ENCODE measurements around the gene WDFY4.

The WDFY4 gene

GRCh38 chr10:48729941-48730457, 45.3 kb downstream of the WDFY4 start:
- 56% methylated on average over 3 of the region's 3 CpGs for WGBS

GRCh38 chr10:48731141-48731540, 46.5 kb downstream of the WDFY4 start:
- 75% methylated on average over 10 of the region's 10 CpGs for WGBS
- Histone ChIP-seq H3K4ac (ENCODE audit: low read depth in 1 of 2, low read length in 2 of 2) (no peak overlapping the region), H3K9ac (ENCODE audit: low read length) (no peak overlapping the region)

More at GRCh38 chr10:48729941-48730457, 45.3 kb downstream of the WDFY4 start:
- Histone ChIP-seq H3K9ac (ENCODE audit: low read length) (no peak overlapping the region), H2BK12ac (ENCODE audit: low read length in 2 of 2) (no peak overlapping the region), H2AFZ (ENCODE audit: low read depth, low read length) (no peak overlapping the region), H3K4me2 (ENCODE audit: low read length, poor library complexity, severe bottlenecking) (no peak overlapping the region), H3K79me1 (replicated peaks; ENCODE audit: low read length, poor library complexity, severe bottlenecking) (no peaks in the 10 kb centered on the region), H3K4me1 (ENCODE audit: control insufficient read depth, insufficient read depth, low read depth, low read length) (no peaks in the 10 kb centered on the region), H4K8ac (ENCODE audit: low read length) (no peak overlapping the region), H3K18ac (ENCODE audit: low read depth in 1 of 2, low read length in 2 of 2) (no peak overlapping the region), H3K4me3 (ENCODE audit: insufficient read depth in 1 of 2, low read depth in 1 of 2, low read length in 2 of 2) (no peak overlapping the region), H4K91ac (ENCODE audit: low read length) (no peak overlapping the region), H3K27me3 (ENCODE audit: control insufficient read depth in 1 of 2, insufficient read depth in 1 of 2, low read length in 2 of 2) (peaks cover 21 to 60% of the 10 kb centered on the region in 2 experiments), H2BK15ac (ENCODE audit: low read depth, poor library complexity, severe bottlenecking) (no peak overlapping the region), H3K27ac (ENCODE audit: low read length, poor library complexity, severe bottlenecking) (no peak overlapping the region), H2BK5ac (ENCODE audit: low read depth, low read length, poor library complexity, severe bottlenecking) (no peak overlapping the region), H3K9me3 (ENCODE audit: control insufficient read depth, low read length) (no peaks in the 10 kb centered on the region), H3K4ac (ENCODE audit: low read depth in 1 of 2, low read length in 2 of 2) (no peak overlapping the region), H2AK5ac (ENCODE audit: low read length, severe bottlenecking) (no peak overlapping the region), H3K14ac (ENCODE audit: low read length in 2 of 2) (no peak overlapping the region), H2BK120ac (ENCODE audit: low read depth, low read length) (no peak overlapping the region), H3K23ac (ENCODE audit: low read length in 2 of 2) (no peak overlapping the region), H3K36me3 (ENCODE audit: control insufficient read depth in 1 of 2, insufficient read depth in 2 of 2, low read depth in 1 of 2, low read length in 2 of 2) (no peaks in the 10 kb centered on the region)
- DNase-seq = no peak

GRCh38 chr10:48731654-48732053, 47.0 kb downstream of the WDFY4 start:
- Histone ChIP-seq H3K4ac (ENCODE audit: low read depth in 1 of 2, low read length in 2 of 2) (no peak overlapping the region), H4K8ac (ENCODE audit: low read length) (no peak overlapping the region), H2AFZ (ENCODE audit: low read depth, low read length) (no peak overlapping the region), H3K36me3 (ENCODE audit: control insufficient read depth in 1 of 2, insufficient read depth in 2 of 2, low read depth in 1 of 2, low read length in 2 of 2) (no peaks in the 10 kb centered on the region), H3K4me1 (ENCODE audit: control insufficient read depth, insufficient read depth, low read depth, low read length) (no peaks in the 10 kb centered on the region), H3K18ac (ENCODE audit: low read depth in 1 of 2, low read length in 2 of 2) (no peak overlapping the region), H2BK15ac (ENCODE audit: low read depth, poor library complexity, severe bottlenecking) (no peak overlapping the region), H3K14ac (ENCODE audit: low read length in 2 of 2) (no peak overlapping the region), H3K9ac (ENCODE audit: low read length) (no peak overlapping the region), H3K4me3 (ENCODE audit: insufficient read depth in 1 of 2, low read depth in 1 of 2, low read length in 2 of 2) (no peak overlapping the region), H2BK5ac (ENCODE audit: low read depth, low read length, poor library complexity, severe bottlenecking) (no peak overlapping the region), H3K4me2 (ENCODE audit: low read length, poor library complexity, severe bottlenecking) (no peak overlapping the region), H2BK120ac (ENCODE audit: low read depth, low read length) (no peak overlapping the region), H2AK5ac (ENCODE audit: low read length, severe bottlenecking) (no peak overlapping the region), H3K27me3 (ENCODE audit: control insufficient read depth in 1 of 2, insufficient read depth in 1 of 2, low read length in 2 of 2) (peaks cover 21 to 68% of the 10 kb centered on the region in 2 experiments), H3K27ac (ENCODE audit: low read length, poor library complexity, severe bottlenecking) (no peak overlapping the region), H2BK12ac (ENCODE audit: low read length in 2 of 2) (no peak overlapping the region), H3K79me1 (replicated peaks; ENCODE audit: low read length, poor library complexity, severe bottlenecking) (no peaks in the 10 kb centered on the region), H3K9me3 (ENCODE audit: control insufficient read depth, low read length) (no peaks in the 10 kb centered on the region), H3K23ac (ENCODE audit: low read length in 2 of 2) (no peak overlapping the region), H4K91ac (ENCODE audit: low read length) (no peak overlapping the region)
- DNase-seq = no peak
- WGBS = 76% methylated on average over 2 of the region's 2 CpGs

More at GRCh38 chr10:48731141-48731540, 46.5 kb downstream of the WDFY4 start:
- Histone ChIP-seq H2BK12ac (ENCODE audit: low read length in 2 of 2) (no peak overlapping the region), H2AFZ (ENCODE audit: low read depth, low read length) (no peak overlapping the region), H3K18ac (ENCODE audit: low read depth in 1 of 2, low read length in 2 of 2) (no peak overlapping the region), H2BK15ac (ENCODE audit: low read depth, poor library complexity, severe bottlenecking) (no peak overlapping the region), H4K8ac (ENCODE audit: low read length) (no peak overlapping the region), H2BK5ac (ENCODE audit: low read depth, low read length, poor library complexity, severe bottlenecking) (no peak overlapping the region), H2AK5ac (ENCODE audit: low read length, severe bottlenecking) (no peak overlapping the region), H3K27ac (ENCODE audit: low read length, poor library complexity, severe bottlenecking) (no peak overlapping the region), H3K4me3 (ENCODE audit: insufficient read depth in 1 of 2, low read depth in 1 of 2, low read length in 2 of 2) (no peak overlapping the region), H3K4me1 (ENCODE audit: control insufficient read depth, insufficient read depth, low read depth, low read length) (no peaks in the 10 kb centered on the region), H2BK120ac (ENCODE audit: low read depth, low read length) (no peak overlapping the region), H3K27me3 (ENCODE audit: control insufficient read depth in 1 of 2, insufficient read depth in 1 of 2, low read length in 2 of 2) (peaks cover 21 to 63% of the 10 kb centered on the region in 2 experiments), H4K91ac (ENCODE audit: low read length) (no peak overlapping the region), H3K14ac (ENCODE audit: low read length in 2 of 2) (no peak overlapping the region), H3K23ac (ENCODE audit: low read length in 2 of 2) (no peak overlapping the region), H3K9me3 (ENCODE audit: control insufficient read depth, low read length) (no peaks in the 10 kb centered on the region), H3K36me3 (ENCODE audit: control insufficient read depth in 1 of 2, insufficient read depth in 2 of 2, low read depth in 1 of 2, low read length in 2 of 2) (no peaks in the 10 kb centered on the region), H3K79me1 (replicated peaks; ENCODE audit: low read length, poor library complexity, severe bottlenecking) (no peaks in the 10 kb centered on the region), H3K4me2 (ENCODE audit: low read length, poor library complexity, severe bottlenecking) (no peak overlapping the region)
- DNase-seq = no peak

GRCh38 chr10:48733329-48733728, 48.7 kb downstream of the WDFY4 start:
- Histone ChIP-seq H2BK5ac (ENCODE audit: low read depth, low read length, poor library complexity, severe bottlenecking) (no peak overlapping the region), H2BK12ac (ENCODE audit: low read length in 2 of 2) (no peak overlapping the region), H3K9ac (ENCODE audit: low read length) (no peak overlapping the region), H3K79me1 (replicated peaks; ENCODE audit: low read length, poor library complexity, severe bottlenecking) (no peaks in the 10 kb centered on the region), H3K27me3 (ENCODE audit: control insufficient read depth in 1 of 2, insufficient read depth in 1 of 2, low read length in 2 of 2) (peaks cover 15 to 65% of the 10 kb centered on the region in 2 experiments), H3K23ac (ENCODE audit: low read length in 2 of 2) (no peak overlapping the region), H3K14ac (ENCODE audit: low read length in 2 of 2) (no peak overlapping the region), H3K18ac (ENCODE audit: low read depth in 1 of 2, low read length in 2 of 2) (no peak overlapping the region), H3K4me1 (ENCODE audit: control insufficient read depth, insufficient read depth, low read depth, low read length) (no peaks in the 10 kb centered on the region), H2AK5ac (ENCODE audit: low read length, severe bottlenecking) (no peak overlapping the region), H3K27ac (ENCODE audit: low read length, poor library complexity, severe bottlenecking) (no peak overlapping the region), H2BK15ac (ENCODE audit: low read depth, poor library complexity, severe bottlenecking) (no peak overlapping the region), H3K4me3 (ENCODE audit: insufficient read depth in 1 of 2, low read depth in 1 of 2, low read length in 2 of 2) (no peak overlapping the region), H3K4ac (ENCODE audit: low read depth in 1 of 2, low read length in 2 of 2) (no peak overlapping the region), H4K8ac (ENCODE audit: low read length) (no peak overlapping the region), H3K9me3 (ENCODE audit: control insufficient read depth, low read length) (no peaks in the 10 kb centered on the region), H3K36me3 (ENCODE audit: control insufficient read depth in 1 of 2, insufficient read depth in 2 of 2, low read depth in 1 of 2, low read length in 2 of 2) (no peaks in the 10 kb centered on the region), H3K4me2 (ENCODE audit: low read length, poor library complexity, severe bottlenecking) (no peak overlapping the region), H2BK120ac (ENCODE audit: low read depth, low read length) (no peak overlapping the region), H2AFZ (ENCODE audit: low read depth, low read length) (no peak overlapping the region), H4K91ac (ENCODE audit: low read length) (no peak overlapping the region)
- no peak for DNase-seq
- 80% methylated on average over 1 of the region's 1 CpG for WGBS
